Motor neuron (in vitro differentiated cells): ENCODE measurements around the gene TMEM266. TPM values are rescaled to one million over a fixed set of nuclear protein-coding genes. Genes with fewer than 3 reads are reported as not detected.

Source experiments
- ATAC-seq, 8 experiments: fragments of 200-7000 bp; cut with Tn5 transposase; replicated peaks in 6 of 8; 2 replicates each; pipeline ENCODE4 v1.8.0; 2021; ENCODE audit warnings: mild to moderate bottlenecking in 8 of 8, moderate library complexity in 8 of 8
- H3K27ac ChIP-seq, 2 donors: fragments of 250-450 bp; sonication (Bioruptor Pico); 2 replicates each; pipeline ENCODE4 v1.9.0; 2021; ENCODE audit warnings: antibody characterized with exemption in 2 of 2, mild to moderate bottlenecking in 2 of 2, moderate library complexity in 1 of 2
- H3K4me1 ChIP-seq, 2 donors: fragments of 250-450 bp; sonication (Bioruptor Pico); replicated peaks in 1 of 2; 2 replicates each; pipeline ENCODE4 v1.6.1; 2021; ENCODE audit warnings: antibody characterized with exemption in 2 of 2, mild to moderate bottlenecking in 2 of 2, moderate library complexity in 1 of 2
- H3K4me3 ChIP-seq, 5 donors: fragments of 250-450 bp; sonication (Bioruptor Pico); 2 replicates each; pipeline ENCODE4 v1.9.0; 2021; ENCODE audit warnings: antibody characterized with exemption in 5 of 5, mild to moderate bottlenecking in 5 of 5, moderate library complexity in 4 of 5
- WGBS, 10 experiments: fragments of 450-650 bp; shearing (Covaris generic); methylation state at CpG; one replicate each; pipeline ENCODE4 v1.0.0; 2022; 5-methylcytosine and 5-hydroxymethylcytosine counted together
- in situ Hi-C, 9 experiments: fragments of 400-800 bp; cut with MboI; loops; one replicate each; pipeline ENCODE4 v1.15.0; 2021; ENCODE audit warnings: low sequenced_read_pairs in 9 of 9, low pct_unique_long_range_greater_than_20kb in 2 of 9; ENCODE audit not compliant: unreplicated experiment in 9 of 9
- total RNA-seq, 8 experiments: library from RNA; unstranded; fragments of 300-600 nt; gene quantifications; 2 replicates each; pipeline versions ENCODE4 v1.2.3 to v1.2.4, GENCODE V29; 2022

The TMEM266 gene
- total RNA-seq, 8 experiments from 2014 or later = 0.88 to 3.9 (median 2.1) TPM

DNA sequence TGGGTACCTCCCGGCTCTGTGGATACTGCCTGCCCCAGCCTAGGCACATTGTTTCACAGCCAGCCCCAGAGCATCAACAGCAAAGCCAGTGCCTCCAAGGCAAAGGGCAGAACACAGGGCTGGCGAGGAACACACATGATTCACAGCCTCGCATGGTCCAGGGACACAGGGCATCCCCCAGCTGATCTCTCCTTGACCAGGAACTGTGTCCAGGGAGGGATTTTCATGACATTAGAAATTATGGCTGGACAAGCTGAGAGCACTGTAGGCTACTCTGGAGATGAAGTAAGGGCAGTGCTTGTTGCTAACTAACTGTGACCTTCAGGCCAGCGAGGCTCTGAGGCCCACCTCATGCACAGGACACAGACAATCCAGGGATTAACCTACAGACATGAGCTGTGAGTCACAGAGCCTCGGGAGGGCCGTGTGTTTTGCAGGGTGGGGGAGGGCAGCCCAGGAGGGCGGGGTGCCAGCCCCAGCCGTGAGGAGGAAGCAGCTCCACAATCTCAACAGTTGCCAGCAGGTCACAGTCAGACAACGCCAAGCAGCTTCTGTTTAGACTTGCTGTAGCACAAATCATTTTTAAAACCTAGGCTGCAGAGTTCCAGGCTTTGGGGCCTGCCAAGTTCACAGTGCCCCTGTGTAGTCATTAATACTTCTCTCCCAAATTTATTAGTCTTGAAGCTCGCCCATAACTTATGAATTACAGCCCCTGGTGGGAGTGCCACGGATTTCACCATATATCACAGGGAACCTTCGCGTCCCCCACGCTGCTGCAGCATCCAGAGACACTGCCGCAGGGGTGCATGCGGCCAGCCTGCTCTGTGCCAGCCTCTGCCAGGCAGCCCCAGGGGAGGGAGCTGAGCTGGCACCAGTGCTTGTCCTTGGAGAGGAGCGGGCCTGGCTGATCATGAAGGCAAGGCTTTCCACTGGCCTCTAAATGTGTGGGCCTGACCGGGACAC is 136.8 kb downstream of the TMEM266 start:
- 44 to 100% (median 80%) methylated on average over 1 to 15 of the region's 18 CpGs; no CpG with 5 or more reads in 2 of the 10 experiments for WGBS, 10 experiments
- Histone ChIP-seq H3K27ac (peak overlapping the region in 1 of 2 donors; percentile 50), H3K4me3 (no peak overlapping the region), H3K4me1 (peaks cover 16% of the 10 kb centered on the region in 2 donors)
- peak; percentile 77 to 95 (median 90) for ATAC-seq
- in situ Hi-C loops = loop anchor here in 2 of 9 experiments (25.0 kb wide), 1 partner anchor 666 kb away; no protein-coding TSS in a partner anchor

- no peak for ATAC-seq
- no peak overlapping the region for H3K4me3 ChIP-seq
- peaks cover 16% of the 10 kb centered on the region in 2 donors for H3K4me1 ChIP-seq
- H3K27ac ChIP-seq = no peak overlapping the region
- in situ Hi-C loops = loop anchor here in 2 of 9 experiments (25.0 kb wide), 1 partner anchor 664 kb away; no protein-coding TSS in a partner anchor
- WGBS, 10 experiments = 0 to 100% (median 80%) methylated on average over 1 to 2 of the region's 8 CpGs; no CpG with 5 or more reads in 4 of the 10 experiments
These were observed 138.1 kb downstream of the TMEM266 start for GRCh38 chr15:76197703-76198455.

GRCh38 chr15:76198456-76199105 is 138.8 kb downstream of the TMEM266 start:
- H3K27ac ChIP-seq = no peak overlapping the region
- WGBS, 10 experiments = 66 to 100% (median 89%) methylated on average over 2 to 6 of the region's 6 CpGs; no CpG with 5 or more reads in 4 of the 10 experiments
- no peak for ATAC-seq
- in situ Hi-C loops = loop anchor here in 2 of 9 experiments (25.0 kb wide), 1 partner anchor 664 kb away; no protein-coding TSS in a partner anchor
- no peak overlapping the region for H3K4me3 ChIP-seq
- peaks cover 16% of the 10 kb centered on the region in 2 donors for H3K4me1 ChIP-seq

- no peak overlapping the region for H3K27ac ChIP-seq
- WGBS, 10 experiments = 0 to 100% (median 90%) methylated on average over 1 to 6 of the region's 19 CpGs; no CpG with 5 or more reads in 1 of the 10 experiments
- ATAC-seq = peak in 1 of 8 experiments; percentile 5
- H3K4me3 ChIP-seq = no peak overlapping the region
- H3K4me1 ChIP-seq = peaks cover 16% of the 10 kb centered on the region in 2 donors
- in situ Hi-C loops = loop anchor here in 2 of 9 experiments (25.0 kb wide), 1 partner anchor 663 kb away; no protein-coding TSS in a partner anchor
These were observed 139.6 kb downstream of the TMEM266 start for GRCh38 chr15:76199106-76200082.

DNA sequence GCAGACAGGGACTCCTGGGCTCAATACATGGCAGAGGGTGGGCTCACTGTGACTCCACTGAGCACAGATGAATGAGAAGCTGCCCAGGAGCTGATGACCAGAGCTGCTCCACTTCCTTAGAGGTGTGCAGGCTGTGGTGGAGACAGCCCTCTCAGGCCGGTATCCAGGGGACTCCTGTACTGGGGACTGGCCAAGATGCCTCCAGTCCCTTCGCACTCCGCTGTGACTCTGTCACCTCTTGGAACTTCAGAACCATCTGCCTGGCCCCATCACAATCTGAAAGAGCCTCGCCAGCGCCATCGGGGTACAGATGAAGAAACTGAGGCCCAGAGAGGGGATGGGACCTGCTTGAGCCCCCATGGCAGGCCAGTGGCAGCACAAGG is 140.3 kb downstream of the TMEM266 start:
- in situ Hi-C loops = no loop called here
- H3K27ac ChIP-seq = no peak overlapping the region
- WGBS, 10 experiments = 89 to 94% methylated on average over 3 to 4 of the region's 6 CpGs; no CpG with 5 or more reads in 8 of the 10 experiments
- no peak overlapping the region for H3K4me3 ChIP-seq
- H3K4me1 ChIP-seq = peaks cover 16% of the 10 kb centered on the region in 2 donors
- no peak for ATAC-seq

DNA sequence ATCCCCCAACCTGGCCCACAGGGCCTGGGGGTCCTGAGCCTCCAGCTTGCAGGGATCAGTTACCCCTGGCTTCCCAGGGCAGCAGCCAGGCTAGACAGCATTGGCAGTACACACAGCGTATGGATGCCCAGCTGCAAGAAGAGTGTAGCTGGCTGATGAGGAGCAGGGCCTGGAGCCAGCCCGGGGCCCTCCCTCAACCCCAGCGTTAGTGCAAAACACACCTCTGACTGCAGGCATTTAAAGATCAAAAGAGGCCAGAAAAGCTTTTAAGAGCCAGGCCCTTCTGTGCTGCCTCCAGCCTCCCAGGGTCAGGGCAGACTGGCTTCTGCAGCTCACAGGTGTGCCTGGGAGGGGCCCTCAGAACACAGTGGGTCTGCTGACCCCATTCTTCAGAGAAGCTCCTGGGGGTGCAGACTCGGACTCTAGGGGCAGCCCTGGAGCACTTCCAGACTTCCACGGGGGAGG is 140.9 kb downstream of the TMEM266 start:
- ATAC-seq = no peak
- in situ Hi-C loops = no loop called here
- WGBS, 10 experiments = 0 to 51% methylated on average over 2 to 3 of the region's 5 CpGs; no CpG with 5 or more reads in 8 of the 10 experiments
- Histone ChIP-seq H3K4me3 (no peak overlapping the region), H3K4me1 (peaks cover 13 to 16% of the 10 kb centered on the region in 2 donors), H3K27ac (no peak overlapping the region)

DNA sequence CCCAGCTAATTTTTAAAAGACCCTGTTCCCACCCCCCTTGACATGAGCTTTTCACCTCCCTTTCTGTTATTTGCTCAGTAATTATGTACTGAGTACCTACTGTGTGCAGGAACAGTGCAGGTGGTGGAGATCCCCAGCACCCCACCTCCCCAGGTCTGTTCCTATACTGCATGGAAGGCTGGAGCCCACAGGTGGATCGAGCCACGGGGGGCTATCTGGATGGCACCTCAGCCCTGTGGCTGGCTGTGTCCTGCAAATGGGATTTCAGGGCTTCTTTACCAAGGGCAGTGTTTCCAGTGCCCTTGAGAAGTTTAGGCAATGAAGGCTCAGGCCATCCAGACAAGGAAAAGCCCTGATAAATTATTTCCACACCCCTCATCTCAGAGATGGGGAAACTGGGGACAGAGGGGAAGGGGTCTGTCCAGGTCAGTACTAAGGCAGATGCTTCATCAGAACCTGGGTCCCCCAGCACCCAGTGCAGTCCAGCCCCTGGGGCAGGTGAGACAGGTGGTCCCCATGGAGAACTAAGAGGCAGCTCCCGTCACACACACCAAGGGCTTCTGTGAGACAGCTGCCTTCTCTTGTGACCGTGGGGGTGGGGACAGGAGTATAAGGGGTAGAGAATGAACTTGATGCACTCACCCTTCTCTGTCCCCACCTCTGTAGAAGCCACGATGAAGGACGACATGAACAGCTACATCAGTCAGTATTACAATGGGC is 141.9 kb downstream of the TMEM266 start:
- in situ Hi-C loops = no loop called here
- ATAC-seq = no peak
- 100% methylated on average over 1 of the region's 6 CpGs; no CpG with 5 or more reads in 8 of the 10 experiments for WGBS, 10 experiments
- H3K4me1 ChIP-seq = peaks cover 3 to 5% of the 10 kb centered on the region in 2 donors
- no peak overlapping the region for H3K27ac ChIP-seq
- H3K4me3 ChIP-seq = no peak overlapping the region

DNA sequence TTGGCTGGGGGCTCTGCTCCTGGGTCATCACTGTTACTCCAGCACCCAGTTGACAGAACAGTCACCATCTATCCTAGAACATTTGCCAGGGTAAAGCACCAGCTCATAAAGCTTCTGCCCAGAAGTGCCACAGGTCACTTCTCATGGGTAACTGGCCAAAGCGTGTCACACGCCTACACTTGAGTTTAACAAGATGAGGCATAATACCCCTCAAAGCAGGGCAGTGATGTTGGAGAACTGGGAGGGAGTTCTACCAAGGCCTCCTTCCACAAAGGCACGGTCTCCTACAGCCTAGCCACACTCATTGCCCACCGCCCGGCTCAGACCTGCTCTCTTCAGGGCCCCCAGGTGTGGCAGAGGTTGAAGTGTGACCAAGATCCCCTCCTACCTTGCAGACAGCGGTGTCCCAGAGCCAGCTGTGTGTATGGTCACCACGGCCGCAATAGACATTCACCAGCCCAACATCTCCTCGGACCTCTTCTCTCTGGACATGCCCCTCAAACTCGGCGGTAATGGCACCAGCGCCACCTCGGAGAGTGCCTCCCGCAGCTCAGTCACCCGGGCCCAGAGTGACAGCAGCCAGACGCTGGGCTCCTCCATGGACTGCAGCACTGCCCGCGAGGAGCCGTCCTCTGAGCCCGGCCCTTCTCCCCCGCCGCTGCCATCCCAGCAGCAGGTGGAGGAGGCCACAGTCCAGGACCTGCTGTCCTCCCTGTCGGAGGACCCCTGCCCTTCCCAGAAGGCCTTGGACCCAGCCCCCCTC is 143.7 kb downstream of the TMEM266 start:
- no peak for ATAC-seq
- in situ Hi-C loops = no loop called here
- 40 to 100% (median 89%) methylated on average over 1 to 14 of the region's 23 CpGs; no CpG with 5 or more reads in 5 of the 10 experiments for WGBS, 10 experiments

DNA sequence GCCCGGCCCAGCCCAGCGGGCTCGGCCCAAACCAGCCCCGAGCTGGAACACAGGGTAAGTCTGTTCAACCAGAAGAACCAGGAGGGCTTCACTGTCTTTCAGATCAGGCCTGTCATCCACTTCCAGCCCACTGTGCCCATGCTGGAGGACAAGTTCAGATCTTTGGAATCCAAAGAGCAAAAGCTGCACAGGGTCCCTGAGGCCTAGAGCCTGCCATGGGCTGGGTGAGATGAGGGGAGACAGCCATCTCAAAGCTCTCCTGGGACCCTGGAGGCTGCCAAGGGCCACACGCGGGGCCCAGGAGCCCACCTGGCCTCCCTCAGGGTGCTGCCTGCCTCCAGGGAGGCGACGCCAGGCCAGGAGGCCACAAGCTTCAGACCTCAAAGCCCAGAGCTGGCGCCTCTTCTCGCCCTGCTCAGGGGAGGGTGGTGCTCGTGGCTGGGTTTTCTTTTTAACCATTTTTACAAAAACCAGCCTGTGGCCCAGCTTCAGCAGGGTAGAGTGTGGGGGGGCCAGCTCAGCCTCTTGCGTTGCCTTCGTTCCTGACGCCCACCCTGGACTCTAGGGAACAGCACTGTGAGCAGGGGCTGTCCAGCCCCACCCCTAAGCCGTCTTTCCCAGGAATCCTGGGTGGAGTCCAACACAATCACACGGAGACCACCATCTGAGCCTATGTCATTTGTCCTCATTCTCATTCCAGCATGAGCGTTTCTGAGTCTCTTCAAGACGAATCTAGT is 144.5 kb downstream of the TMEM266 start:
- in situ Hi-C loops = no loop called here
- Histone ChIP-seq H3K4me3 (no peak overlapping the region), H3K4me1 (peaks cover under 1% of the 10 kb centered on the region in 2 donors), H3K27ac (no peak overlapping the region)
- no peak for ATAC-seq
- 70 to 100% (median 85%) methylated on average over 1 to 4 of the region's 18 CpGs; no CpG with 5 or more reads in 6 of the 10 experiments for WGBS, 10 experiments

More for the DNA sequence above, 143.7 kb downstream of the TMEM266 start:
- no peak overlapping the region for H3K27ac ChIP-seq
- H3K4me3 ChIP-seq = no peak overlapping the region
- no peaks in the 10 kb centered on the region for H3K4me1 ChIP-seq

DNA sequence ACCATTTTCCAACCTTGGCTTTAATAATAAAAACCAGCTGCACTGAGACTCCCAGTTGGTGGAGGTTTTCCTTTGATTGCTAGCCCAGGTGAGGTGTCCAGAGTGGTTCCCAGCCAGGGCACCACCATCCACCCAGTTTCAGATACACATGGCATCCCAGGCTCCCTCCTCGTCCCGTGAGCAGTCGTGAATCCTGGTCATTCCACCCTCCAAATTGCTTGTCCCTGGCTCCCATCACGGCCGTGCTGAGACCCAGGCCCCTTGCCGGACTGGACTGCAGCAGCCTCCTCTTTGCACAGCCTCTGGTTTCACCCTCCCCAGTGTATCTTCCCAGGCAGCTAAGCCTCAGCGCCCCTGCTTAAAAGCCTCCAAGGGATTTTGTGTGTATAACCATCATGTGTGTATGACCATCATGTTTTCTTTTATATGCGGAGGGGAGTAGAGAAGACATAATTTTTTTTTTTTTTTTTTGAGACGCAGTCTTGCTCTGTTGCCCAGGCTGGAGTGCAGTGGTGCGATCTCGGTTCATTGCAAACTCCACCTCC is 145.2 kb downstream of the TMEM266 start:
- H3K4me3 ChIP-seq = no peak overlapping the region
- no peak for ATAC-seq
- in situ Hi-C loops = no loop called here
- 75 to 100% (median 90%) methylated on average over 1 to 7 of the region's 11 CpGs; no CpG with 5 or more reads in 2 of the 10 experiments for WGBS, 10 experiments
- peaks cover 8% of the 10 kb centered on the region in 2 donors for H3K4me1 ChIP-seq
- no peak overlapping the region for H3K27ac ChIP-seq
